ENCODE results near the gene P2RX7. TPM values are rescaled to one million over a fixed set of nuclear protein-coding genes. Genes with fewer than 3 reads are reported as not detected.
"Not testable (repeated sequence)": the region's sequence is repeated elsewhere in the genome, so short reads cannot be mapped to it uniquely, and the experiment has no call there.

The P2RX7 gene
- total RNA-seq, 2 donors from 2014 or later, result 1.3 to 3.0 TPM

DNA sequence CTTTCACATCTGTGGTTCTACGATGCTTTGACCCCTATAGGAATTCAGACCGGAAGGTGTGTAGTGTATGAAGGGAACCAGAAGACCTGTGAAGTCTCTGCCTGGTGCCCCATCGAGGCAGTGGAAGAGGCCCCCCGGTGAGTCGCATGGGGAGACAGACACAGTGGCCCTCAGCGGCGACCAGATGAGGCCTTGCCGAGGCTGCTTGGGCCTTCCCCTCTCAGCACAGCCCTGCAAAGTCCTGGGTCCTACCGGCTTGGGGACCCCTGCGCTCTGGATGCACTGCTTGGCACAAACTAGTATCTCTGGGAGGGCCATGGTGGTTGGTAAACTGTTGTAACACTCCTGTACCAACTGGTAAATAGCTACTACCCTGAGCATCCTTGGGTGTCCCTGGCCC, 29.7 kb downstream of the P2RX7 start:
- no peak for DNase-seq
- intact Hi-C loops (cut with DNase I), result no loop called here
- no peak for ATAC-seq

DNA sequence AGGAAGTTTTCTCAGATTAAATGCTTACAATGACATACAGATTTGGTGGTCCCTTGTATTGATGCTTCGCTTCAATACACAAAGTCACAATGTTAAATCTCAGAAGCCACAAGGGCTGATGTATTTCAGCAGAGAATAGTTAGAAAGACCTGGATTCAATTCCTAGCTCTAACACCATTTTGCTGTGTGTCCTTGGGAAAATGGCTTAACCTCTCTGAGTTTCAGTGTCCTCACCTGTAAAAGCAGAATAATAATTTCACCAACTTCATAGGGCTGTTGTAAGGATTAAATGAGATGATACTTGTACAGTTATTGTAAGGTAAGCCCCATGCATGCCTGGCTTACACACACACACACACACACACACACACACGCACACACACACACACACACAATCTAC, 30.3 kb downstream of the P2RX7 start:
- ATAC-seq, result no peak
- DNase-seq, result no peak
- intact Hi-C loops (cut with DNase I), result no loop called here

DNA sequence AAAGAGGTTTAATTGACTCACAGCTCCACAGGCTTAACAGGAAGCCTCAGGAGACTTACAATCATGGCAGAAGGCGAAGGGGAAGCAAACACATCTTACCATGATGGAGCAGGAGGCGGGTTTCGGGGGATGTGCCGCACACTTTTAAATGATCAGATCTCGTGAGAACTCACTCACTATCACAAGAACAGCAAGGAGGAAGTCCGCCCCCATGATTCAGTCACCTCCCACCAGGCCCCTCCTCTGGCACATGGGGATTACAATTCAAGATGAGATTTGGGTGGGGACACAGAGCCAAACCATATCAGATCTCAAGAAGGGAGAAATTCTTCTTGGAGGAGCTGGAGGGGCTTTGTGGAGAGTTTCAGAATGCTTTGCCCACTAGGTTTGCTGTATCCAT, 32.2 kb downstream of the P2RX7 start:
- ATAC-seq; DNase-seq; intact Hi-C loops (cut with DNase I): not testable (repeated sequence)

DNA sequence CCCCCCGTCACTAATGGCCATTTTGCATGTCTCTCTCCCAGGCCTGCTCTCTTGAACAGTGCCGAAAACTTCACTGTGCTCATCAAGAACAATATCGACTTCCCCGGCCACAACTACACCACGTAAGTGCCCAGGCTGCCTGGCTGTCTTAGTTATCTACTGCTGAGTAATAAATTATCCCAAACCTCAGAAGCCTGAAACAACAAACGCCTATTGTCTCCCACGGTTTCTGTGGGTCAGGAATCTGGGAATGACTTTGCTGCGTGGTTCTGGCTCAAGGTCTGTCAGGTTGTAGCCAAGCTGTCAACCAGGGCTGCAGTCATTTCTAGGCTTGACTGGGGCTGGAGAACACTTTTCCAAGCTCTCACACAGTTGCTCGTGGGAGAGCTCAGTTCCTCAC, 32.6 kb downstream of the P2RX7 start:
- DNase-seq, result no peak
- intact Hi-C loops (cut with DNase I), result no loop called here
- no peak for ATAC-seq

DNA sequence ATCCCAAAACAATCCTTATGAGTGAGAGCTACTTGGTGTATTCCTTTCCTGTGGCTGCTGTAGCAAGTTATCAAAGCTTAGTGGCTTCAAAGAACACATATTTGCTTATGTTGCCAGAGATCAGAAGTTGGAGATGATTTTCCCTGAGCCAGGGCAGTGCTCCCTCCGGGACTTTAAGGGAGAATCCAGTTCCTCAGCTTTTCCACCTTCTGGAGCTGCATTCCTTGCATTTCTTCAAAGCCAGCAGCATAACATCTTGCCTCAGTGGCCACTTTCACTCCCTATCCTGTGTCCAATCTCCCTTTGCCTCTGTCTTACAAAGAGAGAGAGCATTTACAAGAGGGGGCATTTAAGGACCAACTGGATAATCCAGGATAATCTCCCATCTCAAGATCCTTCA, 33.7 kb downstream of the P2RX7 start:
- ATAC-seq (no peak), DNase-seq (no peak)
- intact Hi-C loops (cut with DNase I), result no loop called here

DNA sequence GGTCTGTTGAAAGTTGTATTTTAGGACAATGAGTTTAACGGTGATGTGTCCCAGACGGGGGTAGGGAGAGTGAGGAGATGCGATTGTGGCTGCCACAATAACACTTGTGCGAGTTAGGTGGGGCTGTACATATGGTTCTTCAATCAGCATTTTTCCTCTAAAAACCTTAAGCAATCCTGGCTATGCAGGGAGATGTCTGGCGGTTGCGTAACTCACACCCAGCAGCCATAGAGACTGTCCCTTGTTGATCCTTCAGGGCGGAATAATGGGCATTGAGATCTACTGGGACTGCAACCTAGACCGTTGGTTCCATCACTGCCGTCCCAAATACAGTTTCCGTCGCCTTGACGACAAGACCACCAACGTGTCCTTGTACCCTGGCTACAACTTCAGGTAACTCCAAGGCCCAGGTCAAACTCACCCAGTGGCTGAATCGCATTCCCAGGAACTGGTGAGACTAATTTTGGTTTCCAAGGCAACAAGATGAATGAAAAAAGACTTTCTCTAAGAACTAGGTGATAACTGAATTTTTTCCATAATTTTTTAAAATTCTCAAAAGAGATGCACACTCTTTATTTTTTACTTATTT, 34.6 kb downstream of the P2RX7 start:
- ATAC-seq (peak in 1 of 2 donors; percentile 34), DNase-seq (no peak)
- intact Hi-C loops (cut with DNase I), result no loop called here

DNA sequence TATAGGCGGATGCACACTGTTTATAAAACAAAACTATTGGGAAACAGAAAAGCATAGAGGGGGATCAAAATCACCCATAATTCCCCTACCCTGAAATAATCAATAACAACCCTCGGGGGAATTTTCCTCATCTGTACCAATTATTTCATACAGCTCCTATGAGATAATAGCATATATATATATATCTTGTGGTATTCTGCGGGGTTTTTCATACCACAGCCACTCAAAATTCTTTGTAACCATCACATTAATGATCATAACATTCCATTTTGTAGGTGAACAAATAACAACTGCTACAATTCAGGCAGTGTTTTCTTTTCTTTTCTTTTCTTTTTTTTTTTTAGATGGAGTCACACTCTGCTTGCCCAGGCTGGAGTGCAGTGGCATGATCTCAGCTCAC, 35.3 kb downstream of the P2RX7 start:
- intact Hi-C loops (cut with DNase I), result no loop called here
- no peak for ATAC-seq
- DNase-seq, result no peak

DNA sequence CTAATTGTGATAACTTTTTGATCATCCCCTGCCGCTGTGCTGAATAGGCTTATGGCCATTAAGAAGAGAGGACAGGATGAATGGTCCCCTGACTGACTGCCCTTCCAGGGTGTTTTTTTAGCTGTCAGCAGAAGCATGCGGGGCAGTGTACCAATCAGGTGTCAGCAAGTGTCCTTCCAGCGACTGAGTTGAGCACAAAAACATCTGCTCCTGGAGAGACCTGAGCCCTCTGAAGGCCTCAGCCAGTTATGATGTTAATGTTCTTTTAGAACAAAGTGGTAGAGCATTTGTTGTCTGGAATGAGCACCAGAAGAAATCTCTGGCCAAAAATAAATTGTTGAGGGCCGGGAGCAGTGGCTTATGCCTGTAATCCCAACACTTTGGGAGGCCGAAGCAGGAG, 37.5 kb downstream of the P2RX7 start:
- ATAC-seq (no peak), DNase-seq (no peak)
- intact Hi-C loops (cut with DNase I), result no loop called here

DNA sequence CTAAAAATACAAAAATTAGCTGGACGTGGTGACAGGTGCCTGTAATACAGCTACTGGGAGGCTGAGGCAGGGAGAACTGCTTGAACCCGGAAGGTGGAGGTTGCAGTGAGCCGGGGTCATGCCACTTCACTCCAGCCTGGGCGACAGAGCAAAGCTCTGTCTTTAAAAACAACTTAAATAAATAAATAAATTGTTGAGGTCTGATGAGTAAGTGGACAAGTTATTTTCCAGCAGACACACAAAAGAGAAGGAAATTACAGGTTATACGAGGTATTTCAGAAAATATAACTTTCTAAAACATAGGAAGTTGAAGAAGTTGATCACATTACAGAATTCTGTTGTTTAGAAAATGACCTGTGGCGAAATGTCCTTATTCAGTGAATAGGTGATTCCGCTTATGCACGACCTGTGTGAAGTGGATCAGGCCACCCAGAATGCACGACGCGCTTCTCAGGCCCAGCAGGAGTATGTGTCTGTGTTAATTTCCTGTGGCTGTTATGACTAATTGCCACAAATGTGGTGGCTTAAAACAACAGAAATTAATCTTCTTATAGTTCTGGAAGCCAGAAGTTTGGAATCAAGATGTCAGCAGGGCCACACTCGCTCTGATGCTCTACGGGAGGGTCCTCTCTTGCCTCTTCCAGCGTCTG, 38.1 kb downstream of the P2RX7 start:
- ATAC-seq, result no peak
- no peak for DNase-seq
- intact Hi-C loops (cut with DNase I), result no loop called here

DNA sequence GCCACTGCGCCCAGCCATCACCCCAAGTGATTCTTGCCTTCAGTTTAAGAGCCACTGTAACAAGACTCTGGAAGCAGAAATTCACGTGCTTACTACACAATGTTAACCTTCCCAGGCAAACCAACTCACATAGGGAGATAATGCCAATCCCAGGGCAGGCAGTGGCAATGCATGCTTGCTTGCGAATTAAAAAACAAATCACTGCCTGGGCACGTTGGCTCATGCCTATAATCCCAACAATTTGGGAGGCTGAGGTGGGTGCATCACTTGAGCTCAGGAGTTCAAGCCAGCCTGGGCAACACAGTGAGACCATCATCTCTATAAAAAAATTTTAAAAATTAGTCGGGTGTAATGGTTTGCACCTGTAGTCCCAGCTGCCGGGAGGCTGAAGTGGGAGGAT, 39.5 kb downstream of the P2RX7 start:
- DNase-seq, result no peak
- ATAC-seq, result no peak
- intact Hi-C loops (cut with DNase I), result no loop called here

DNA sequence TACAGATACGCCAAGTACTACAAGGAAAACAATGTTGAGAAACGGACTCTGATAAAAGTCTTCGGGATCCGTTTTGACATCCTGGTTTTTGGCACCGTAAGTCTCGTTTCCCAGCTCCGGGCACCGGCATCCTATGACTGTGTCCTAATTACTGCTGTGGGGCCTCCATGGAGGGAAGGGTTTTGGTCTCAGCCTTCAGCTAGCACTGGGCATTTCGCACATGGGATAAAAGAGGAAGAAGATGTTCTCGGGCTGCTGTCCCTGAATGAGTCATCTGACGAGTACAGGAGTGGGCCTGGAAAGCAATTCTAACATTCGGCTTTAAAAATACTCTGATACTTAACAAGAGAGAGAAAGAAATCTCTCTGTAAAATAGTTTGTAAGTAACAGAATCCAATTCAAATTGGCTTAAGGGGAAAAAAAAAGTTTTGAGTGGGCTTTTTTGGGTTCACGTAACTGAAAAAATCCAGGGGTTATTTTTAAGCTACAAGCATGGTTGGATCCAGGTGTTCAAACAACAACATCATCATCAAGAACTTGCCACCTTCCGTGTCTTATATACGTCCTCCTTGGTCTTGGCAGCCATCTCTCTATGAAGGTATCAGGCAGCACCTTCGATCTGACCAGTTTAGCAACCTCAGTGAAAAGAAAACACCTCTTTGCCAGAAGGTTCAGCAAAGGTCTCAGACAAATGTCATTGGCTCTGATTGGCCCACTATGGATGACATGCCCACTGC, 42.9 kb downstream of the P2RX7 start:
- ATAC-seq (peak; percentile 53 to 80), DNase-seq (no peak)
- intact Hi-C loops (cut with DNase I), result loop anchor here in 1 of 2 donors (5.0 kb wide), 1 partner anchor 167 kb away; no protein-coding TSS in a partner anchor

DNA sequence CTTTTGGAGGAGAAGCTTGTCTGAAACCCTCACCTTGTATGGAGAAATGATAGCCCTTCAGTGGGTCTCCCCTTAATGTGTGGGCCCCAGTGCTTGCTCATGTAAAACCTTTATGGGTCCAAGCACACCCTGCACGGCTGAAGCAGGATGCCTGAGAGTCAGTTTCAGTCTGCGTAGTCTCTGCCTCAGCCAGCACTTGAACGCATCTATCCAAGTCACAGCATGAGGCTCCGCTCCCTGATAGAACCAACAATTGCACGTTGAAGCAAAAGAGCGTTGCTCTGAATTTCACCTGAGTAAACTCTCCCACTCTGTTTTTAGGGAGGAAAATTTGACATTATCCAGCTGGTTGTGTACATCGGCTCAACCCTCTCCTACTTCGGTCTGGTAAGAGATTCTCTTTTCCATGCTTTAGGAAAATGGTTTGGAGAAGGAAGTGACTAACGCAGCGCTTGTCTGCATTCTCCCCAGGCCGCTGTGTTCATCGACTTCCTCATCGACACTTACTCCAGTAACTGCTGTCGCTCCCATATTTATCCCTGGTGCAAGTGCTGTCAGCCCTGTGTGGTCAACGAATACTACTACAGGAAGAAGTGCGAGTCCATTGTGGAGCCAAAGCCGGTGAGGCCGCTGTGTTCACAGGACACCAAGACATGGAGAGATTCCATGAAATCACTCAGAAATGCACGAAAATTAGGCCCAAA, 44.3 kb downstream of the P2RX7 start:
- intact Hi-C loops (cut with DNase I), result loop anchor here in 1 of 2 donors (5.0 kb wide), 1 partner anchor 165 kb away; no protein-coding TSS in a partner anchor
- DNase-seq (no peak), ATAC-seq (peak in 1 of 2 donors; percentile 24)

DNA sequence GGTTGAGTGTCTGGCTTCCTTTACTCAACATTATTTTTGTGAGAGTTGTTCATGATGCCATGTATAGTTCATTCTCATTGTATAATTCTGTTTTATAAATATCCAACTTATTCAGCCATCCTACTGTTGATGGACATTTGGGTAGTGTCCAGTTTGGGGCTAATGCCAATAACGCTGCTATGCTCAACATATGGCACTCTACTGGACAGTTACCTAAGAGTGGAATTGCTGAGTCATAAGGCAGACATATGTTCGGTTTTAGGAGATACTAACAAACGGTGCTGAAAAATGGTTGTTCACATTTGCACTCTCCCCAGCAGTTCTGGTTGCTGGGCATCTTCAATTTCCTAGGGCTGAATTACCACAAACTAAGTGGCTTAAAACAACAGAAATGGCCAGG, 48.5 kb downstream of the P2RX7 start:
- DNase-seq (no peak), ATAC-seq (no peak)
- intact Hi-C loops (cut with DNase I), result no loop called here

DNA sequence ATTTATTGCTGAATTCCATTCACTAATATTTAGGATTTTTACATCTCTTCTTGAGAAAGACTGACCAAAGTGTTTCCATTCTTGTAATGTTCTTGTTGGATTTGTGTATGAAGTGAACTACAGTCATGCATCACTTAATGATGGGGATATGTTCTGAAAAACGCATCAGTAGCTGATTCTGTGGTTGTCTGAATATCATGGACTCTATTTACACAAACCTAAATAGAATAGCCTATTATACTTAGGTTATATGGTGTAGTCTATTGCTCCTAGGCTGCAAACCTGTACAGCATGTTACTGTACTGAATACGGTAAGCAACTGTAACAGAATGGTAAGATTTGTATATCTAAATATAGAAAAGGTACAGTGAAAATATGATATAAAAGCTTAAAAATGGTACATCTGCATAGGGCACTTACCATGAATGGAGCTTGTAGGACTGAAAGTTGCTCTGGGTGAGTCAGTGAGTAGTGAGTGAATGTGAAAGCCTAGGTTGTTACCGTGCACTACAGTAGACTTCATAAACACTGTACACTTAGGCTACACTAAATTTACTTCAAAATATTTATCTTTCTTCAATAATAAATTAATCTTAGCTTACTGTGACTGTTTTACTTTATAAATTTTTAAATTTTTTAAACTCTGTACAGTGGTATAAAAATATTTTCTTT, 49.7 kb downstream of the P2RX7 start:
- no peak for DNase-seq
- no peak for ATAC-seq
- intact Hi-C loops (cut with DNase I), result no loop called here

DNA sequence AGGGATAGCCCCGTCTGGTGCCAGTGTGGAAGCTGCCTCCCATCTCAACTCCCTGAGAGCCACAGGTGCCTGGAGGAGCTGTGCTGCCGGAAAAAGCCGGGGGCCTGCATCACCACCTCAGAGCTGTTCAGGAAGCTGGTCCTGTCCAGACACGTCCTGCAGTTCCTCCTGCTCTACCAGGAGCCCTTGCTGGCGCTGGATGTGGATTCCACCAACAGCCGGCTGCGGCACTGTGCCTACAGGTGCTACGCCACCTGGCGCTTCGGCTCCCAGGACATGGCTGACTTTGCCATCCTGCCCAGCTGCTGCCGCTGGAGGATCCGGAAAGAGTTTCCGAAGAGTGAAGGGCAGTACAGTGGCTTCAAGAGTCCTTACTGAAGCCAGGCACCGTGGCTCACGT, 51.7 kb downstream of the P2RX7 start:
- DNase-seq (no peak), ATAC-seq (no peak)
- intact Hi-C loops (cut with DNase I), result no loop called here

DNA sequence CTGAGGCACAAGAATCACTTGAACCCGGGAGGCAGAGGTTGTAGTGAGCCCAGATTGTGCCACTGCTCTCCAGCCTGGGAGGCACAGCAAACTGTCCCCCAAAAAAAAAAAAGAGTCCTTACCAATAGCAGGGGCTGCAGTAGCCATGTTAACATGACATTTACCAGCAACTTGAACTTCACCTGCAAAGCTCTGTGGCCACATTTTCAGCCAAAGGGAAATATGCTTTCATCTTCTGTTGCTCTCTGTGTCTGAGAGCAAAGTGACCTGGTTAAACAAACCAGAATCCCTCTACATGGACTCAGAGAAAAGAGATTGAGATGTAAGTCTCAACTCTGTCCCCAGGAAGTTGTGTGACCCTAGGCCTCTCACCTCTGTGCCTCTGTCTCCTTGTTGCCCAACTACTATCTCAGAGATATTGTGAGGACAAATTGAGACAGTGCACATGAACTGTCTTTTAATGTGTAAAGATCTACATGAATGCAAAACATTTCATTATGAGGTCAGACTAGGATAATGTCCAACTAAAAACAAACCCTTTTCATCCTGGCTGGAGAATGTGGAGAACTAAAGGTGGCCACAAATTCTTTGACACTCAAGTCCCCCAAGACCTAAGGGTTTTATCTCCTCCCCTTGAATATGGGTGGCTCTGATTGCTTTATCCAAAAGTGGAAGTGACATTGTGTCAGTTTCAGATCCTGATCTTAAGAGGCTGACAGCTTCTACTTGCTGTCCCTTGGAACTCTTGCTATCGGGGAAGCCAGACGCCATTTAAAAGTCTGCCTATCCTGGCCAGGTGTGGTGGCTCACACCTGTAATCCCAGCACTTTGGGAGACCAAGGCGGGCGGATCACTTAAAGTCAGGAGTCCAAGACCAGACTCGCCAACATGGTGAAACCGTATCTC, 52.6 kb downstream of the P2RX7 start:
- intact Hi-C loops (cut with DNase I), result no loop called here
- ATAC-seq (no peak), DNase-seq (no peak)

DNA sequence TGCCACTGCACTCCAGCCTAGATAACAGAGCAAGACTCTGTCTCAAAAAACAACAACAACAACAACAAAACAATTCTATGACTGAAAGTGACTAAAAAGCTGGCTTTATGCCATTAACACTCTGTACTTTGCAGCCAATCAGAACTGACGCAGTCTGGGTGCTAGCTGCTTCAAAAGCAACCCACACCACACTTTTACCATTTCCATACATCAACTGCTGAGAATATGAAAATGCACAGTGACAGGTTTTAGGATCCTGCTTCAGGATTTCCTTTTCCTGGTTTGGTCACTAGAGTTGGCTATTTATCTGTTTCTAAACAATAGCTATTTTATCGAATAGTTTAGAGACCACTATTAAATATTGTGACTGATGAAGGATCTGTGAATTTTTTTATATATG, 54.1 kb downstream of the P2RX7 start:
- DNase-seq (no peak), ATAC-seq (no peak)
- intact Hi-C loops (cut with DNase I), result no loop called here

DNA sequence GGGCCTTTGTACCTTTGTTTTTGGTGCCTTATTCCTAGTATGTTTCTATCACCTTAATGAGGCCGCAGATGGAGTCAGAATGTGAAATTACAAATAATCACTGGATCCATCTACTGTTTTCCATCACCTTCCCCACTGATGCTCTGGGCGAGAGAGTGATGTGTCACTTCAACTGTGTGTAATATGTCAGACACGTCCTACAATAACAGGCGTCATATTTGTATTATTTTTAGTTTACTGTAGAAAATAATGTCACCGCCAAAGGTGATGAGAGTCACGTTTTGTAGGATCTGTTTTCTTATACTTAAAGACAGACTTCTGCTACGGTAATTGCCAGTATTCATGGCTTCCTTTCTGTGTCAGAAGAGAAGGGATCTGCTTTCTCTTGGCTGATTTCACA, 54.8 kb downstream of the P2RX7 start:
- ATAC-seq, result no peak
- intact Hi-C loops (cut with DNase I), result no loop called here
- no peak for DNase-seq

DNA sequence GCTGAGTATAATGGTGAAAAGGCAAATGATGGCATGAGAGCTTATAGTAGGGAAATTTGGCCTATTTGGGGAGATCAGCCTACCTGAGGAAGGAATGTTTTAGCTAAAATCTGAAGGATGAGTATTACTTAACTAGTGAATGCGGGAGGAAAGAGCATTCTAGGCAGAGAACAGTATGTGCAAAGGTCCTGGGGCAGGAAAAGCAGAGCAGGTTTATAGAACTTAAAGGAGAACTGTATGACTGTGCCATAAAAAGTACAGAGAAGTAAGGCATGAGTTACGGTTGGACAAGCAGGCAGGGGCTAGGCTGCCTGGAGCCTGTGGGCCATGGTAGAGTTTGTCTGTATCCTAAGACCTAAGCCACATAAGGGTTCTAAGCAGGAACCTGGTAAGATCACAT, 55.6 kb downstream of the P2RX7 start:
- no peak for DNase-seq
- intact Hi-C loops (cut with DNase I), result no loop called here
- ATAC-seq, result no peak

Measured in left cardiac atrium (tissue), 4 donors.